ENCODE results near the gene RHCE. TPM values are rescaled to one million over a fixed set of nuclear protein-coding genes. Genes with fewer than 3 reads are reported as not detected.

The RHCE gene
- total RNA-seq, 1 donor from 2014 or later = not detected

DNA sequence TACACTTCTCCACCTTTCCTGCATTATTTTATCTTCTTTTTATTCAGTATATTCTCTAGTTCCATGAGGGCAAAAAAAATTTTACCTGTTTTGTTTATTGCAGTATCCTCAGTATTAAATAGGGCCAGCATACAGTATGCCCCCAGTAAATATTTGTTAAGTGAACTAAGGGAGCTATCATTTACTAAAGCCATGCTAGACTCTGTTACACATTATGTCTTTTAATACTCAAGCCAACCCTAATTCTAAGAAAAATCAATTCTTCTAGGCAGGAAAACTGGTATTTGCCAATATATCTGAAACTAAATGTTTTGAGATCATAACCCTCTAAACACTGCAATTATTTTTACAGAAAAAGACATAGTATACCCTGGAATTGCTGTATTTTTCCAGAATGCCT is 64.2 kb downstream of the RHCE start:
- Mint-ChIP-seq H3K27ac (no peak overlapping the region), H3K36me3 (ENCODE audit: insufficient read depth) (peaks cover 20% of the 10 kb centered on the region), H3K27me3 (no peaks in the 10 kb centered on the region), H3K4me3 (ENCODE audit: low read depth) (no peak overlapping the region), H3K4me1 (ENCODE audit: low read depth) (no peaks in the 10 kb centered on the region), H3K9me3 (ENCODE audit: low read depth) (no peaks in the 10 kb centered on the region)
- no peak for DNase-seq (ENCODE audit: low spot score, unreplicated experiment)
- TF ChIP-seq, protein P1, sequence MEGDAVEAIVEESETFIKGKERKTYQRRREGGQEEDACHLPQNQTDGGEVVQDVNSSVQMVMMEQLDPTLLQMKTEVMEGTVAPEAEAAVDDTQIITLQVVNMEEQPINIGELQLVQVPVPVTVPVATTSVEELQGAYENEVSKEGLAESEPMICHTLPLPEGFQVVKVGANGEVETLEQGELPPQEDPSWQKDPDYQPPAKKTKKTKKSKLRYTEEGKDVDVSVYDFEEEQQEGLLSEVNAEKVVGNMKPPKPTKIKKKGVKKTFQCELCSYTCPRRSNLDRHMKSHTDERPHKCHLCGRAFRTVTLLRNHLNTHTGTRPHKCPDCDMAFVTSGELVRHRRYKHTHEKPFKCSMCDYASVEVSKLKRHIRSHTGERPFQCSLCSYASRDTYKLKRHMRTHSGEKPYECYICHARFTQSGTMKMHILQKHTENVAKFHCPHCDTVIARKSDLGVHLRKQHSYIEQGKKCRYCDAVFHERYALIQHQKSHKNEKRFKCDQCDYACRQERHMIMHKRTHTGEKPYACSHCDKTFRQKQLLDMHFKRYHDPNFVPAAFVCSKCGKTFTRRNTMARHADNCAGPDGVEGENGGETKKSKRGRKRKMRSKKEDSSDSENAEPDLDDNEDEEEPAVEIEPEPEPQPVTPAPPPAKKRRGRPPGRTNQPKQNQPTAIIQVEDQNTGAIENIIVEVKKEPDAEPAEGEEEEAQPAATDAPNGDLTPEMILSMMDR (IDR thresholded peaks at IDR 0.05; ENCODE audit: unreplicated experiment) = no peak

DNA sequence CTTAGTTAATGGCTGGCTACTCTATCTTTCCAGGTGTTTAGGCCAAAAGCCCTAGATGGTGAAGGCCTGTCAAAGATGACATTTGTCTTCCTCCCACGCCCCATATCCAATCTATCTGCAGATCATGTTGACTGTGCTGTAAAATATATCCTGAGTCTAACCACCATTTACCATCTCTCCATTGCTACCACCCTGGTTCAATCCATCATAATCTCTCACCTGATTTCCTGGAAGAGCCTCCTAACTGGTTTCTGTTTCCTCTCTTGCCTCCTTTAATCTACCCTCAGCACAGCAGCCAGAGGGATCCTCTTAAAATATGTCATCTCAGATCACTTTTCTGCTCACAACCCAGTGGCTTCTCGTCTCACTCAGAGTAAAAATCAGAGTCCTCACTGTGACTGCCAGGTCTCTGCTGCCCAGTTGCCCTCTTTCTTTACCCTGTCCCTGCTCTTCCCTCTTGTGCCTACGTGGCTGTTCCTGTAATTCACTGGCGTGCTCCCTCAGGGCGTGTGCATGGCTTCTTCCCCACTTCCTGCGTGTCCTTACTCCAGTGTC is 64.7 kb downstream of the RHCE start:
- peaks cover 17% of the 10 kb centered on the region for H3K36me3 Mint-ChIP-seq (ENCODE audit: insufficient read depth)

DNA sequence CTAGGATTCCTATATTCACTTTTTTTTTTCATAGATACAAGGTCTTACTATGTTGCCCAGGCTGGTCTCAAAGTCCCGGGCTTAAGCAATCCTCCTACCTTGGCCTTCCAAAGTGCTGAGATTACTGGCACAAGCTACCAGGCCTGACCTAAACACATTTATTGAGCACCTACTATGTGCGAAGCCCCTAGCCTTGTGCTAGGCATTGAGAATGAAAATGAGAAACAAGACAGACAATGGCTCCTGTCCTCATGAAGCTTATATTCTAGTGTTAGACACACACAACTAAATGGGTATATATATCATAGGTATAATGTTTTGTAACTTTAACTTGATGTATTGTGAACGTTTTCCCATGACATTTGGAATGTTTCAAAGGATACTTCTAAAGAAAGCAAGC is 71.0 kb downstream of the RHCE start:
- H3K4me1 Mint-ChIP-seq (ENCODE audit: low read depth) = no peaks in the 10 kb centered on the region
- no peak for DNase-seq (ENCODE audit: low spot score, unreplicated experiment)
- no peak overlapping the region for H3K27ac Mint-ChIP-seq
- peaks cover 17% of the 10 kb centered on the region for H3K36me3 Mint-ChIP-seq (ENCODE audit: insufficient read depth)
- H3K9me3 Mint-ChIP-seq (ENCODE audit: low read depth) = no peaks in the 10 kb centered on the region
- no peaks in the 10 kb centered on the region for H3K27me3 Mint-ChIP-seq
- no peak overlapping the region for H3K4me3 Mint-ChIP-seq (ENCODE audit: low read depth)
- TF ChIP-seq, protein P1 (IDR thresholded peaks at IDR 0.05; ENCODE audit: unreplicated experiment) = no peak

More for the DNA sequence above, 64.7 kb downstream of the RHCE start:
- Mint-ChIP-seq H3K4me1 (ENCODE audit: low read depth) (no peaks in the 10 kb centered on the region), H3K27ac (no peak overlapping the region), H3K4me3 (ENCODE audit: low read depth) (no peak overlapping the region), H3K9me3 (ENCODE audit: low read depth) (no peaks in the 10 kb centered on the region), H3K27me3 (no peaks in the 10 kb centered on the region)
- no peak for DNase-seq (ENCODE audit: low spot score, unreplicated experiment)
- TF ChIP-seq, protein P1 (IDR thresholded peaks at IDR 0.05; ENCODE audit: unreplicated experiment) = no peak

DNA sequence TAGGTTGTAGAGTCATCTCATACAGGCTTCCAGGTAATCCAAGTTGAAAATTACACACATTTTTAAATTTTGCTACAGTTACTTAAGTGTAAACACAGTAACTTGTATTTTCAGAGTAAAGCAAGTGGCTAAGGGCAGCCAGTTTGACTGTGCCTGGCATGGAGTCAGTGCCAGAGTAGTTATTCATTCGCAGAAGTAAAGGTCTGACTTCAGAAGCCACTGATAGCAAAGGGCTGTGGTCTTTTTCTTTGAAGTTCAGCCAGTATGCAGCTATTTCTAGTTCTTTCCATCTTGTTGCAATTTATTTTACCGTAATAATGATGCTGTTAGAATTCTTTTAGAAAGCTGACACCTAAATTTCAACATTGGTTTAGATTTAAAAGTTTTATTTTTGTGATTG is 73.1 kb downstream of the RHCE start:
- Mint-ChIP-seq H3K4me3 (ENCODE audit: low read depth) (no peak overlapping the region), H3K4me1 (ENCODE audit: low read depth) (no peaks in the 10 kb centered on the region), H3K9me3 (ENCODE audit: low read depth) (no peaks in the 10 kb centered on the region), H3K27me3 (no peaks in the 10 kb centered on the region), H3K27ac (no peak overlapping the region), H3K36me3 (ENCODE audit: insufficient read depth) (peaks cover 18% of the 10 kb centered on the region)
- no peak for DNase-seq (ENCODE audit: low spot score, unreplicated experiment)
- TF ChIP-seq, protein P1 (IDR thresholded peaks at IDR 0.05; ENCODE audit: unreplicated experiment) = no peak

DNA sequence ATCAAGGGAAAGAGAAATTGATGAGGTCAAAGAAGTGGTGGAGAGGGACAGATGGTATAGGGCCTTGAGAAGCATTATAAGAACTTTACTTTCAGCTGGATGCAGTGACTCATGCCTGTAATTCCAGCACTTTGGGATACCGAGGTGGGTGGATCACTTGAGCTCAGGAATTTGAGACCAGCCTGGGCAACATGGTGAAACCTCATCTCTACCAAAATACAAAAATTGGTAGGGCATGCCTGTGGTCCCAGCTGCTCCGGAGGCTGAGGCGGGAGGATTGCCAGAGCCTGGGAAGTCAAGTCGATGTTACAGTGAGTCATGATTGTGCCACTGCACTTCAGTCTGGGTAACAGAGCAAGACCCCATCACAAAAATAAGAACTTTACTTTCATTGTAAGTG is 76.8 kb downstream of the RHCE start:
- H3K27me3 Mint-ChIP-seq = no peaks in the 10 kb centered on the region
- DNase-seq (ENCODE audit: low spot score, unreplicated experiment) = no peak
- peaks cover 8% of the 10 kb centered on the region for H3K4me1 Mint-ChIP-seq (ENCODE audit: low read depth)
- no peak overlapping the region for H3K4me3 Mint-ChIP-seq (ENCODE audit: low read depth)
- TF ChIP-seq, protein P1 (IDR thresholded peaks at IDR 0.05; ENCODE audit: unreplicated experiment) = no peak
- H3K36me3 Mint-ChIP-seq (ENCODE audit: insufficient read depth) = peaks cover 12% of the 10 kb centered on the region
- no peaks in the 10 kb centered on the region for H3K9me3 Mint-ChIP-seq (ENCODE audit: low read depth)
- no peak overlapping the region for H3K27ac Mint-ChIP-seq
